Psoas muscle (tissue), 8 donors: ENCODE data around the gene ZFY. TPM values are rescaled to one million over a fixed set of nuclear protein-coding genes. Genes with fewer than 3 reads are reported as not detected.

Experiments used
- ATAC-seq, 4 donors: fragments of 200-7000 bp; cut with Tn5 transposase; one replicate each; pipeline ENCODE4 v1.9.1; 2020; ENCODE audit warnings: moderate library complexity in 3 of 4, mild to moderate bottlenecking in 2 of 4
- DNase-seq, 2 donors: peaks; one replicate each; pipeline ENCODE4 v3.0.0-alpha.2; 2020
- H3K27ac ChIP-seq: fragments of 200-600 bp; one replicate; pipeline ENCODE4 v1.8.0; 2022
- H3K27me3 ChIP-seq, 3 donors: fragments of 200-600 bp in 1 of 3; one replicate each; pipeline versions ENCODE4 v1.6.1 to v1.8.0; 2013 to 2022; ENCODE audit warnings: low read length in 2 of 3, mild to moderate bottlenecking in 2 of 3, moderate library complexity in 1 of 3; ENCODE audit not compliant: insufficient read depth in 3 of 3
- H3K36me3 ChIP-seq, 2 donors: fragments of 200-600 bp in 1 of 2; one replicate each; pipeline versions ENCODE4 v1.6.1 to v1.8.0; 2013 to 2022; ENCODE audit warnings: low read depth in 1 of 2, mild to moderate bottlenecking in 1 of 2, moderate library complexity in 1 of 2; ENCODE audit not compliant: insufficient read depth in 1 of 2
- H3K4me1 ChIP-seq: fragments of 200-600 bp; one replicate; pipeline ENCODE4 v1.8.0; 2022
- H3K4me3 ChIP-seq: fragments of 200-600 bp; one replicate; pipeline ENCODE4 v1.8.0; 2022; ENCODE audit warnings: mild to moderate bottlenecking
- H3K9me3 ChIP-seq: fragments of 200-600 bp; one replicate; pipeline ENCODE4 v1.8.0; 2022
- WGBS, 3 donors: extraction: QIAGEN DNeasy Blood & Tissue Kit; methylation state at CpG; one replicate each; pipeline versions ENCODE4 v1.1.6 to v1.1.7; 2013; 5-methylcytosine and 5-hydroxymethylcytosine counted together
- intact Hi-C, 2 donors: fragments of 100-400 bp; cut with DNase I; formaldehyde crosslinking; loops; one replicate each; pipeline versions ENCODE4 v1.11.0 to v1.14.2; 2022
- polyA plus RNA-seq, 3 donors: library from polyadenylated mRNA; stranded (reverse); fragments of 200-250 nt; gene quantifications; one replicate each; pipeline ENCODE4 v1.2.3, GENCODE V29; 2013
- total RNA-seq, 4 donors: library from RNA; stranded (reverse); fragmentation: NEBNext Ultra II Directional in 2 of 4; extraction: Animal tissue kit (Norgen Biotek cat#: 25700) in 2 of 4; gene quantifications; one replicate each; pipeline versions ENCODE4 v1.2.1 to v1.2.4, GENCODE V29; 2021 to 2023
- TF ChIP-seq, protein P1 (sequence below): fragments of 200-600 bp; IDR thresholded peaks from one replicate; pipeline ENCODE4 v1.8.0; 2022; ENCODE audit warnings: antibody characterized with exemption
- donor health status: healthy with polysubstance abuse.
- donor health status: DM: no; HTN: no; CAD: no; lungs with moderate emphysema.
- donor health status: Bipolar disorder and iron deficiency.
- donor health status: healthy.
- donor health status: DM: yes; HTN: yes; CAD: no.
- donor health status: DM: no; HTN: no; CAD: no.
- donor health status: DM: no; HTN: no; CAD: no.
- donor health status: DM: yes; HTN: yes; CAD: no.

ZFY gene
- total and polyA plus RNA-seq, 7 donors, result 3.4 to 8.4 TPM; not detected in 5

DNA sequence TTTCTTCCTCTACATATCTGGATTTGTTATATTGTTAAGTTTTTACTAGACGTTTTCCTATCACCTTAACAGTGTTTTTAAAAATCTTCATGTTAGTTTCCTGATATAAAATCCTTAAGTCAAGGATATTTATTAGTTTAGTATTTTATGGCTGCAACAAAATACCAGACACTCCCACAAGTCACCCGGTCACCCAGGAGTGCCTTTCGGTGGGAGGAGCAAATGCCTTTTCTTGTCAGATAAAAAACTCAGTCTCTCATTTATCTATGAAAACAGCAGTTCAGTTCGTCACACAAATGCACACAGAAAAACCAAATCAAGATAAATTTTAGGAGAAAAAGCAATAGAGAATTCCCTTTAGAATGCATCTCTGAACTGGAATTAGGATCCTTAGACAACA is 77.0 kb downstream of the ZFY start:
- WGBS, 3 donors, result 57 to 62% methylated on average over 4 of the region's 4 CpGs; no CpG with 5 or more reads in 1 of the 3 donors
- H3K4me3 ChIP-seq, result no peak overlapping the region
- DNase-seq, result no peak
- no peak overlapping the region for H3K27ac ChIP-seq
- no peaks in the 10 kb centered on the region for H3K36me3 ChIP-seq
- no peaks in the 10 kb centered on the region for H3K27me3 ChIP-seq
- H3K9me3 ChIP-seq, result no peaks in the 10 kb centered on the region
- H3K4me1 ChIP-seq, result no peaks in the 10 kb centered on the region
- no peak for ATAC-seq
- TF ChIP-seq, protein P1, sequence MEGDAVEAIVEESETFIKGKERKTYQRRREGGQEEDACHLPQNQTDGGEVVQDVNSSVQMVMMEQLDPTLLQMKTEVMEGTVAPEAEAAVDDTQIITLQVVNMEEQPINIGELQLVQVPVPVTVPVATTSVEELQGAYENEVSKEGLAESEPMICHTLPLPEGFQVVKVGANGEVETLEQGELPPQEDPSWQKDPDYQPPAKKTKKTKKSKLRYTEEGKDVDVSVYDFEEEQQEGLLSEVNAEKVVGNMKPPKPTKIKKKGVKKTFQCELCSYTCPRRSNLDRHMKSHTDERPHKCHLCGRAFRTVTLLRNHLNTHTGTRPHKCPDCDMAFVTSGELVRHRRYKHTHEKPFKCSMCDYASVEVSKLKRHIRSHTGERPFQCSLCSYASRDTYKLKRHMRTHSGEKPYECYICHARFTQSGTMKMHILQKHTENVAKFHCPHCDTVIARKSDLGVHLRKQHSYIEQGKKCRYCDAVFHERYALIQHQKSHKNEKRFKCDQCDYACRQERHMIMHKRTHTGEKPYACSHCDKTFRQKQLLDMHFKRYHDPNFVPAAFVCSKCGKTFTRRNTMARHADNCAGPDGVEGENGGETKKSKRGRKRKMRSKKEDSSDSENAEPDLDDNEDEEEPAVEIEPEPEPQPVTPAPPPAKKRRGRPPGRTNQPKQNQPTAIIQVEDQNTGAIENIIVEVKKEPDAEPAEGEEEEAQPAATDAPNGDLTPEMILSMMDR, result no peak
- intact Hi-C loops, result no loop called here

DNA sequence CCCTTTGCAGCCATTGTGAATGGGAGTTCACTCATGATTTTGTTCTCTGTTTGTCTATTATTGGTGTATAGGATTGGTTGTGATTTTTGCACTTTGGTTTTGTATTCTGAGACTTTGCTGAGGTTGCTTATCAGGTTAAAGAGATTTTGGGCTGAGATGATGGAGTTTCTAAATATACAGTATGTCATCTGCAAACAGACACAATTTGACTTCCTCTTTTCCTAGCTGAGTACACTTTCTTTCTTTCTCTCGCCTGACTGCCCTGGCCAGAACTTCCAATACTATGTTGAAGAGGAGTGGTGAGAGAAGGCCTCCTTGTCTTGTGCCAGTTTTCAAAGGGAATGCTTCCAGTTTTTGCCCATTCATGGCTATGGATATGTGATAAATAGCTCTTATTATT is 81.4 kb downstream of the ZFY start:
- no peak overlapping the region for H3K27ac ChIP-seq

DNA sequence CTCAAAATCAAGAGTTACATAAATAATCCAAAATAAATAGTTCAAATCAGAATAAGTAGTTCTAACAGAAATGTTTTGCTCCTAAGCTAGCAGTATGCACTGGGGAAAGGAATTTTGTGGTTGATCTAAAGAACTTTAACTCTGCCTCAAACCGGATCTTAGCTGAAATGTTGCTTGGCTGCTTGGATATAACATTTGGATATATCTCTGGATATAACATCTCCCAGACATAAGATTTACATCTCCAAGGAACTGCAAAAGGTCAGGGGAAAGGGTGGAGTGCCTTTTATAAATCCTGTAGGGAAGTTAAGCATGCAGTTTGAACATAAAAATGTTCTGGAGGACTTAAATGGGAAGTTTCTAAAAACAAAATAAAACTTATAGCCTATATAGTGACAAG is 83.4 kb downstream of the ZFY start:
- no peaks in the 10 kb centered on the region for H3K9me3 ChIP-seq
- H3K36me3 ChIP-seq, result no peaks in the 10 kb centered on the region
- no peaks in the 10 kb centered on the region for H3K4me1 ChIP-seq
- intact Hi-C loops, result no loop called here
- H3K27ac ChIP-seq, result no peak overlapping the region
- DNase-seq (no peak), ATAC-seq (no peak)
- TF ChIP-seq, protein P1, result no peak
- WGBS, 3 donors, result 61 to 70% methylated on average over 1 of the region's 1 CpG; no CpG with 5 or more reads in 1 of the 3 donors
- H3K27me3 ChIP-seq, result no peaks in the 10 kb centered on the region
- H3K4me3 ChIP-seq, result no peak overlapping the region

More for the DNA sequence above, 81.4 kb downstream of the ZFY start:
- no peaks in the 10 kb centered on the region for H3K36me3 ChIP-seq
- H3K27me3 ChIP-seq, result no peaks in the 10 kb centered on the region
- TF ChIP-seq, protein P1, result no peak
- 74 to 90% methylated on average over 1 of the region's 1 CpG; no CpG with 5 or more reads in 1 of the 3 donors for WGBS, 3 donors
- H3K4me3 ChIP-seq, result no peak overlapping the region
- intact Hi-C loops, result no loop called here
- DNase-seq (no peak), ATAC-seq (no peak)
- no peaks in the 10 kb centered on the region for H3K9me3 ChIP-seq
- H3K4me1 ChIP-seq, result no peaks in the 10 kb centered on the region

DNA sequence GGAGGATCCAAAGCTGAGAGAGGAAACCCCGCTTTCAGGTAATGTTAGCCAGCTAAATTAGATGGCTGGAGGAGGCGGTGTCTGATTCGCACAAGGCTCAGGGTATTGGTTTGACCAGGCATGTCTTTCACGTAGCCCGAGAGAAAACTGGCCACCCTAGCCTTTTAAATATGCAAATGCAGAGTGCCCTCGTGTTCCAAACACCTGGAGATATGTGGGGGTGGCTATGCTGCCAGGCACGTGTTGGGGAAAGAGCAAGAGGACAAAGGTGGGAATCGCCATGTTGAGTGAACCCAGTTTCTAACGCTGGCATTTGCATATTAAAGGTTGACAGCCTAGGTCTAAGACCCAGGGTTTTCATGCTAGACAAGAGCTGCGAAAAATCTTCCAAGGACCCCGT is 84.4 kb downstream of the ZFY start:
- Histone ChIP-seq H3K9me3 (no peaks in the 10 kb centered on the region), H3K36me3 (no peaks in the 10 kb centered on the region), H3K27me3 (no peaks in the 10 kb centered on the region), H3K27ac (no peak overlapping the region), H3K4me3 (no peak overlapping the region), H3K4me1 (no peaks in the 10 kb centered on the region)
- TF ChIP-seq, protein P1, result no peak
- no peak for DNase-seq
- ATAC-seq, result no peak
- intact Hi-C loops, result no loop called here
- WGBS, 3 donors, result 88 to 89% methylated on average over 11 of the region's 11 CpGs; no CpG with 5 or more reads in 1 of the 3 donors

DNA sequence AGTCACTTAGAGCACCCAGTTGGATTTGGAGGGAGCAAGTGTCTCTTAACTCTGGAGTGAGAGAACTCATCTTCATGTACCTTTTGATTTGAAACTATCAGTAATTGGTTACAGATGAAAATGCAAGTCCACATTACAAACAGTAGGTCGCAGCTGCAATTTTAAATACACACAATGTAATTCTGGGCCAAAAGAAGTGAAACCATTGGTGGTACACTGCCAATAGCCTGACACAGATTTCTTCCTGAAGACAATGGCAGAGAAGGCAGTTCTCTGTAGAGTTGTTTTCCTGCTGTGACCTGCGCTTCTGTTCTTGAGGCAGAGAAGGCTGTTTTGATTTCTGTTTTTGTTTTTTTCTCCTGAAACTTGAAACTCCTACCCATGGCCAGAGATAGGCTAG is 86.0 kb downstream of the ZFY start:
- Histone ChIP-seq H3K36me3 (no peaks in the 10 kb centered on the region), H3K27me3 (no peaks in the 10 kb centered on the region), H3K4me1 (no peaks in the 10 kb centered on the region), H3K27ac (no peak overlapping the region), H3K9me3 (no peaks in the 10 kb centered on the region), H3K4me3 (no peak overlapping the region)
- intact Hi-C loops, result no loop called here
- WGBS, 3 donors, result 20 to 43% methylated on average over 2 of the region's 2 CpGs; no CpG with 5 or more reads in 1 of the 3 donors
- ATAC-seq (no peak), DNase-seq (no peak)
- TF ChIP-seq, protein P1, result no peak
